ENCODE data around the gene STPG4. TPM values are rescaled to one million over a fixed set of nuclear protein-coding genes. Genes with fewer than 3 reads are reported as not detected.

Gene STPG4
- total RNA-seq, 4 donors from 2014 or later, result 0.22 to 1.1 (median 0.42) TPM; not detected in 1

GRCh38 chr2:47052847-47053246 lies 102.3 kb downstream of the STPG4 start:
- H3K27ac ChIP-seq, result no peak overlapping the region
- peaks cover 20 to 39% of the 10 kb centered on the region in 2 donors for H3K4me1 ChIP-seq
- no peaks in the 10 kb centered on the region for H3K9me3 ChIP-seq
- TF ChIP-seq POLR2A (IDR thresholded peaks at IDR 0.05), result no peak
- TF ChIP-seq, protein P1, sequence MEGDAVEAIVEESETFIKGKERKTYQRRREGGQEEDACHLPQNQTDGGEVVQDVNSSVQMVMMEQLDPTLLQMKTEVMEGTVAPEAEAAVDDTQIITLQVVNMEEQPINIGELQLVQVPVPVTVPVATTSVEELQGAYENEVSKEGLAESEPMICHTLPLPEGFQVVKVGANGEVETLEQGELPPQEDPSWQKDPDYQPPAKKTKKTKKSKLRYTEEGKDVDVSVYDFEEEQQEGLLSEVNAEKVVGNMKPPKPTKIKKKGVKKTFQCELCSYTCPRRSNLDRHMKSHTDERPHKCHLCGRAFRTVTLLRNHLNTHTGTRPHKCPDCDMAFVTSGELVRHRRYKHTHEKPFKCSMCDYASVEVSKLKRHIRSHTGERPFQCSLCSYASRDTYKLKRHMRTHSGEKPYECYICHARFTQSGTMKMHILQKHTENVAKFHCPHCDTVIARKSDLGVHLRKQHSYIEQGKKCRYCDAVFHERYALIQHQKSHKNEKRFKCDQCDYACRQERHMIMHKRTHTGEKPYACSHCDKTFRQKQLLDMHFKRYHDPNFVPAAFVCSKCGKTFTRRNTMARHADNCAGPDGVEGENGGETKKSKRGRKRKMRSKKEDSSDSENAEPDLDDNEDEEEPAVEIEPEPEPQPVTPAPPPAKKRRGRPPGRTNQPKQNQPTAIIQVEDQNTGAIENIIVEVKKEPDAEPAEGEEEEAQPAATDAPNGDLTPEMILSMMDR (IDR thresholded peaks at IDR 0.05), result no peak
- no peak overlapping the region for H3K4me3 ChIP-seq (replicated peaks in 1 of 3)
- WGBS, 2 donors, result 82 to 85% methylated on average over 7 of the region's 7 CpGs
- peaks cover 5 to 23% of the 10 kb centered on the region in 2 donors for H3K36me3 ChIP-seq
- intact Hi-C loops (cut with DNase I), result no loop called here
- DNase-seq, result no peak
- H3K27me3 ChIP-seq, result no peaks in the 10 kb centered on the region

DNA sequence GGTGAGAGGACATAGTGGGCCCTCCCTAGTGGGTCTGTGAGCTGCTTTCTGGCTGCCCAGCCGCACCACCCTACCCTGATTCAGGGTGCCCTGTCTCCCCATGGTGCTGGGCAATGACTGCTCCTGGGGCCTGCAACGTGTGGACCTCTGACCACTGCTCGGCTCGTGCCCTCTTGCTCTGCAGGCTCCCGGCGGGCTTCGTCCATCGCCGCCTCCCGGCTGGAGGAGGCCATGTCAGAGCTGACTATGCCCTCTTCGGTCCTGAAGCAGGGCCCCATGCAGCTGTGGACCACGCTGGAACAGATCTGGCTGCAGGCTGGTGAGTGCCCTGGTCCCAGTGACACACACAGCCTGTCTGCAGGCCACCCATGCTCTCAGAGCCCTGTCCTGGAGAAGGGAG lies 103.5 kb downstream of the STPG4 start:
- H3K36me3 ChIP-seq, result peaks cover 13 to 34% of the 10 kb centered on the region in 2 donors

GRCh38 chr2:47050762-47051161 lies 104.3 kb downstream of the STPG4 start:
- peaks cover under 1 to 18% of the 10 kb centered on the region in 2 donors for H3K4me1 ChIP-seq
- H3K27me3 ChIP-seq, result no peaks in the 10 kb centered on the region
- intact Hi-C loops (cut with DNase I), result no loop called here
- no peak for DNase-seq
- no peak overlapping the region for H3K4me3 ChIP-seq (replicated peaks in 1 of 3)
- peaks cover 15 to 39% of the 10 kb centered on the region in 2 donors for H3K36me3 ChIP-seq
- H3K9me3 ChIP-seq, result no peaks in the 10 kb centered on the region
- 83 to 94% methylated on average over 4 of the region's 4 CpGs for WGBS, 2 donors
- H3K27ac ChIP-seq, result no peak overlapping the region
- TF ChIP-seq, protein P1 (IDR thresholded peaks at IDR 0.05), result no peak
- TF ChIP-seq POLR2A (IDR thresholded peaks at IDR 0.05), result no peak

More for the DNA sequence above, 103.5 kb downstream of the STPG4 start:
- Histone ChIP-seq H3K4me1 (peaks cover 8 to 26% of the 10 kb centered on the region in 2 donors), H3K9me3 (no peaks in the 10 kb centered on the region), H3K27me3 (no peaks in the 10 kb centered on the region), H3K4me3 (replicated peaks in 1 of 3) (no peak overlapping the region), H3K27ac (no peak overlapping the region)
- WGBS, 2 donors, result 100% methylated on average over 2 to 9 of the region's 12 CpGs
- TF ChIP-seq, protein P1 (IDR thresholded peaks at IDR 0.05), result no peak
- no peak for TF ChIP-seq POLR2A (IDR thresholded peaks at IDR 0.05)
- DNase-seq, result no peak
- intact Hi-C loops (cut with DNase I), result no loop called here

DNA sequence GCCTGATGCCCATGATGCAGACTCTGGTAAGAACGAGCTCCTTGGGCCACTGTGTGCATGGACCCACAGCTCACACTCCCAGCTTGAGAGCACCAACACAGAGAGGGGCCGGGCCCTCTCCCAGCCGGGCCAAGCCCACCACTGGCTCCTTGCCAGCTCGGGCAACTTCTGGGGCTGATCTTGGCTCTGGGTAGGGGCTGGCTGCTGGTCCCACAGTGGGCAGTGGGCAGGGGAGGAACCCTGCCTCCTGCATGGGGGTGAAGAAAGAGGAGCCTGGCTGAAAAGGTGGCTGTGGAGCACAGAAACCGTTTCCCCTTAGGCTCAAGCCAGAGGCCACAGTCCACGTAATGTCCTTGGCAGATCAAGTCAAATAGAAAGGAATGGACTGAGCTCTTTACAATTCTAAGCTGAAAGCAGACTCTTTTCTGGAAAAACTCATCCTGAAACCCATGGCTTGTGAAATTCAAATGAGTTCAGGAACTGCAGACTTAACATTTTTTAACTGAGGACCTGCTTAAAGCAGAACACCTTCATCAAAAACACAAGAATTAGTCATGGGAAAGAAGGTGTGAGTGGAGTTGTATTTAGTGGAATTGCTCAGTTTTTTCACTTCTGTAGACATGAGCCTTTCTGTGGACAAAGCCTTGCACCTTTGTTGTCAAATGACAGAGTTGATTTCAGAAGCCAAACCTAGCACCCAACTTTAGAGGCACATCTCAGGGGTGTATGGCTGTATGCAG lies 104.9 kb downstream of the STPG4 start:
- Histone ChIP-seq H3K36me3 (peaks cover 15 to 44% of the 10 kb centered on the region in 2 donors), H3K27me3 (no peaks in the 10 kb centered on the region), H3K4me1 (peaks cover 0 to 13% of the 10 kb centered on the region in 2 donors), H3K27ac (peak overlapping the region in 2 of 3 donors; percentile 37 to 75), H3K9me3 (no peaks in the 10 kb centered on the region), H3K4me3 (replicated peaks in 1 of 3) (no peak overlapping the region)
- WGBS, 2 donors, result 50 to 52% methylated on average over 5 of the region's 6 CpGs
- TF ChIP-seq, protein P1 (IDR thresholded peaks at IDR 0.05), result no peak
- no peak for TF ChIP-seq POLR2A (IDR thresholded peaks at IDR 0.05)
- no peak for DNase-seq
- intact Hi-C loops (cut with DNase I), result no loop called here

GRCh38 chr2:47049502-47049901 lies 105.6 kb downstream of the STPG4 start:
- Histone ChIP-seq H3K4me3 (replicated peaks in 1 of 3) (no peak overlapping the region), H3K9me3 (no peaks in the 10 kb centered on the region), H3K4me1 (peaks cover 0 to 13% of the 10 kb centered on the region in 2 donors), H3K27me3 (no peaks in the 10 kb centered on the region), H3K27ac (peak overlapping the region in 2 of 3 donors; percentile 37 to 75), H3K36me3 (peaks cover 15 to 45% of the 10 kb centered on the region in 2 donors)
- no peak for DNase-seq
- WGBS, 2 donors, result 61% methylated on average over 3 of the region's 3 CpGs; no CpG with 5 or more reads in 1 of the 2 donors
- intact Hi-C loops (cut with DNase I), result no loop called here
- TF ChIP-seq, protein P1 (IDR thresholded peaks at IDR 0.05), result no peak
- no peak for TF ChIP-seq POLR2A (IDR thresholded peaks at IDR 0.05)

All from thyroid gland (tissue), 4 donors.